B cell (primary cell): Measurements from ENCODE around the gene C19orf85. TPM values are rescaled to one million over a fixed set of nuclear protein-coding genes. Genes with fewer than 3 reads are reported as not detected.

ENCODE experiments used
- ATAC-seq: fragments of 200-7000 bp; cut with Tn5 transposase; one replicate; pipeline ENCODE4 v1.10.0; 2021; ENCODE audit warnings: low read depth, mild to moderate bottlenecking, moderate number of reproducible peaks, moderate library complexity
- CTCF ChIA-PET: fragments of 350-600 bp; sonication (Branson Sonifier 250); formaldehyde crosslinking; loops from one replicate; lab custom pipeline; 2021; ENCODE audit warnings: antibody characterized with exemption, inconsistent platforms; lab: Charles Lee
- POLR2A ChIA-PET: fragments of 350-600 bp; sonication (Branson Sonifier 250); formaldehyde crosslinking; loops from one replicate; lab custom pipeline; 2021; ENCODE audit warnings: antibody characterized with exemption; lab: Charles Lee
- DNase-seq: peaks from one replicate; pipeline ENCODE4 v3.0.0; 2013
- H2AFZ ChIP-seq: 2 replicates; pipeline ENCODE4 v1.6.1; 2012; ENCODE audit warnings: mild to moderate bottlenecking, low read depth, low read length; ENCODE audit not compliant: insufficient read depth, poor library complexity, severe bottlenecking
- H3K27ac ChIP-seq, 2 donors: 1 replicate in 1 of 2; 2 replicates in 1 of 2; pipeline ENCODE4 v1.5.1; 2012 to 2013; ENCODE audit warnings: low read length in 2 of 2, mild to moderate bottlenecking in 2 of 2, moderate library complexity in 1 of 2
- H3K27me3 ChIP-seq, 4 experiments: fragments of 200-600 bp in 1 of 4; sonication (generic) in 1 of 4; replicated peaks in 1 of 4; 1 replicate in 2 of 4; 2 replicates in 2 of 4; pipeline versions ENCODE4 v1.6.1 to v1.7.0; 2013 to 2016; ENCODE audit warnings: low read length in 3 of 4, mild to moderate bottlenecking in 2 of 4, mixed read lengths in 1 of 4, moderate library complexity in 1 of 4; ENCODE audit not compliant: insufficient read depth in 4 of 4, control insufficient read depth in 3 of 4; ENCODE audit errors: control extremely low read depth in 1 of 4
- H3K36me3 ChIP-seq, 2 experiments: replicated peaks in 1 of 2; 1 replicate in 1 of 2; 2 replicates in 1 of 2; pipeline versions ENCODE4 v1.6.1 to v1.7.1; 2013; ENCODE audit warnings: low read length in 1 of 2; ENCODE audit not compliant: insufficient read depth in 2 of 2, control insufficient read depth in 1 of 2; ENCODE audit errors: control extremely low read depth in 1 of 2, extremely low read depth in 1 of 2
- H3K4me1 ChIP-seq, 2 donors: fragments of 200-600 bp in 1 of 2; sonication (generic) in 1 of 2; 1 replicate in 1 of 2; 2 replicates in 1 of 2; pipeline versions ENCODE4 v1.5.1 to v1.6.1; 2013 to 2017; ENCODE audit warnings: low read length in 2 of 2; ENCODE audit not compliant: control insufficient read depth in 2 of 2, insufficient read depth in 2 of 2
- H3K4me2 ChIP-seq: replicated peaks from 2 replicates; pipeline ENCODE3; 2012; ENCODE audit warnings: mild to moderate bottlenecking, low read depth, low read length; ENCODE audit not compliant: poor library complexity, severe bottlenecking
- H3K4me3 ChIP-seq, 5 experiments: fragments of 200-600 bp in 1 of 5; sonication (generic) in 1 of 5; 1 replicate in 3 of 5; 2 replicates in 2 of 5; pipeline versions ENCODE4 v1.5.1 to v1.7.0; 2011 to 2016; ENCODE audit warnings: low read length in 4 of 5, mild to moderate bottlenecking in 4 of 5, low read depth in 2 of 5, control low read depth in 1 of 5, moderate library complexity in 1 of 5; ENCODE audit not compliant: insufficient read depth in 1 of 5; ENCODE audit errors: control extremely low read depth in 1 of 5, extremely low read depth in 1 of 5
- H3K79me2 ChIP-seq: fragments of 200-600 bp; sonication (generic); one replicate; pipeline ENCODE4 v1.6.0; 2016; ENCODE audit warnings: low read length; ENCODE audit not compliant: control insufficient read depth, insufficient read depth
- H3K9ac ChIP-seq: fragments of 200-600 bp; sonication (generic); 2 replicates; pipeline ENCODE4 v1.6.1; 2017; ENCODE audit warnings: mild to moderate bottlenecking, low read length, moderate library complexity
- H3K9me3 ChIP-seq, 3 donors: one replicate each; pipeline versions ENCODE4 v1.6.1 to v1.7.1; 2013; ENCODE audit warnings: low read length in 2 of 3; ENCODE audit not compliant: control insufficient read depth in 2 of 3, insufficient read depth in 1 of 3; ENCODE audit errors: control extremely low read depth in 1 of 3
- H4K20me1 ChIP-seq: 2 replicates; pipeline ENCODE4 v1.6.0; 2012; ENCODE audit warnings: mild to moderate bottlenecking, low read length; ENCODE audit not compliant: insufficient read depth, control insufficient read depth, poor library complexity, severe bottlenecking
- H3K27ac Mint-ChIP-seq: one replicate; pipeline ENCODE4 v1.8.0; 2021; ENCODE audit warnings: mixed read lengths
- H3K27me3 Mint-ChIP-seq: one replicate; pipeline ENCODE4 v1.8.0; 2021; ENCODE audit warnings: mixed read lengths
- H3K4me1 Mint-ChIP-seq: one replicate; pipeline ENCODE4 v1.8.0; 2021; ENCODE audit warnings: mixed read lengths
- H3K4me3 Mint-ChIP-seq: one replicate; pipeline ENCODE4 v1.8.0; 2021; ENCODE audit warnings: mixed read lengths
- H3K9me3 Mint-ChIP-seq: one replicate; pipeline ENCODE4 v1.8.0; 2022; ENCODE audit warnings: mixed read lengths; ENCODE audit not compliant: insufficient read depth
- EZH2 ChIP-seq: IDR thresholded peaks from 2 replicates; pipeline ENCODE4 v1.6.1; 2012; ENCODE audit warnings: borderline replicate concordance, low read depth, mild to moderate bottlenecking, moderate library complexity, low read length; ENCODE audit not compliant: insufficient read depth, poor library complexity, severe bottlenecking
- WGBS: methylation state at CpG from one replicate; pipeline ENCODE4 v1.1.5; 2013; ENCODE audit warnings: missing lambda C conversion rate; ENCODE audit not compliant: insufficient coverage; 5-methylcytosine and 5-hydroxymethylcytosine counted together
- intact Hi-C: fragments of 100-400 bp; cut with micrococcal nuclease; formaldehyde crosslinking; loops from one replicate; pipeline ENCODE4 v1.10.0; 2022
- polyA plus RNA-seq: library from polyadenylated mRNA; depleted of rRNA; stranded (reverse); fragments of >200 nt; gene quantifications from 2 replicates; pipeline ENCODE4 v1.2.3, GENCODE V29; 2012
- total RNA-seq, 2 donors: library from RNA; stranded (reverse); fragments of 120-200 nt in 1 of 2; gene quantifications; 1 replicate in 1 of 2; 2 replicates in 1 of 2; pipeline versions ENCODE4 v1.2.3 to v1.2.4, GENCODE V29; 2013 to 2022
- TF ChIP-seq, protein P1 (sequence below): fragments of 200-600 bp; IDR thresholded peaks from one replicate; pipeline ENCODE4 v1.8.0; 2022; ENCODE audit warnings: antibody characterized with exemption, mild to moderate bottlenecking

C19orf85 gene
- total and polyA plus RNA-seq, 2 donors (not counting 1 experiment from before 2014, with no cell fraction given) = not detected

DNA sequence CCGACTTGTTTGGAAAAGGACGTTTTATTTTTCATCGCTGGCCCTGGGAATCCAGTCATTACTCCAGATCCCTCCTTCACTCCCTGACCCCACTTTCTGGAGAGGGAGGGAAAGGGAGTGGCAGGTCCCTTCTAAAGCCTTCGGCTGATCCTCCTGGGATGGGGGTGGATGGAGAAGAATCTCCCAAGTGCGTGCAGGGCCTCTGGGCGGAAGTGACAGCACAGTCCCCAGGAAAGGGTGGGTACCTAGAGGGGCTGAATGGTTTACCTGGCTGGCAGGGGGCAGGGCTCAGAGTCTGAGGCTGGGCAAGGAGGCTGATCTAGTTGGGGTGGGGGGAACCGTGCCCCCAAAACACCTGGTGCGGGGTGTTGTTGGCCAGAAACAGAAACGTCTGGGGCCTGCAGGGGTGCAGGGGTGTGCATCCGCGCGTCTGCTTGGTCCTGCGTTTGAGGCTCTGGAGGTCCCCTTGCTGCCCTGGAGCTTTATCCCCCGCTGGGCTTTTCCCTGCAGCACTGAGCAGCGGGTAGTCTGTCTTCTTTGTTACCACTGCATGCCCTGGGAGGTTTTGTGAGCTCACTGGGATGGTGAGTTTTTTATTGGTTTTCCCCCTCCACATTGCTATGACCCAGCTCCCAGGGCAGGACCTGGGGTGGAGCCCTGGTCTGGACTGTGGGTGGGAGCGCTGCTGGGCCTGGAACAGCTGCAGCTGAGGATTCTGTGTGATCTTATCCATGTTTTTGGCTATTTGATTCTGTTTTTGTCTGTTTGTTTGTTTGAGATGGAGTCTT lies 8.9 kb upstream of the C19orf85 start:
- no peak overlapping the region for H3K9ac ChIP-seq
- H3K4me3 ChIP-seq = no peak overlapping the region
- no peaks in the 10 kb centered on the region for H3K27me3 ChIP-seq
- H3K4me2 ChIP-seq = no peak overlapping the region
- H2AFZ ChIP-seq = no peak overlapping the region
- ATAC-seq = no peak
- intact Hi-C loops = no loop called here
- H4K20me1 ChIP-seq = peaks cover 6% of the 10 kb centered on the region
- H3K4me1 ChIP-seq = peaks cover 15 to 21% of the 10 kb centered on the region in 2 donors
- DNase-seq = no peak
- H3K27ac ChIP-seq = no peak overlapping the region
- Mint-ChIP-seq H3K27ac (no peak overlapping the region), H3K4me1 (peaks cover 18% of the 10 kb centered on the region), H3K27me3 (no peaks in the 10 kb centered on the region), H3K4me3 (no peak overlapping the region), H3K9me3 (no peaks in the 10 kb centered on the region)
- H3K9me3 ChIP-seq = no peaks in the 10 kb centered on the region
- CTCF ChIA-PET = interaction anchor here (1.0 to 5.1 kb wide), 3 partner anchors 12 to 179 kb away, joined by 3 to 45 read pairs (median 11); partner anchors contain the start of gene ISOC2
- TF ChIP-seq EZH2 = no peak
- TF ChIP-seq, protein P1, sequence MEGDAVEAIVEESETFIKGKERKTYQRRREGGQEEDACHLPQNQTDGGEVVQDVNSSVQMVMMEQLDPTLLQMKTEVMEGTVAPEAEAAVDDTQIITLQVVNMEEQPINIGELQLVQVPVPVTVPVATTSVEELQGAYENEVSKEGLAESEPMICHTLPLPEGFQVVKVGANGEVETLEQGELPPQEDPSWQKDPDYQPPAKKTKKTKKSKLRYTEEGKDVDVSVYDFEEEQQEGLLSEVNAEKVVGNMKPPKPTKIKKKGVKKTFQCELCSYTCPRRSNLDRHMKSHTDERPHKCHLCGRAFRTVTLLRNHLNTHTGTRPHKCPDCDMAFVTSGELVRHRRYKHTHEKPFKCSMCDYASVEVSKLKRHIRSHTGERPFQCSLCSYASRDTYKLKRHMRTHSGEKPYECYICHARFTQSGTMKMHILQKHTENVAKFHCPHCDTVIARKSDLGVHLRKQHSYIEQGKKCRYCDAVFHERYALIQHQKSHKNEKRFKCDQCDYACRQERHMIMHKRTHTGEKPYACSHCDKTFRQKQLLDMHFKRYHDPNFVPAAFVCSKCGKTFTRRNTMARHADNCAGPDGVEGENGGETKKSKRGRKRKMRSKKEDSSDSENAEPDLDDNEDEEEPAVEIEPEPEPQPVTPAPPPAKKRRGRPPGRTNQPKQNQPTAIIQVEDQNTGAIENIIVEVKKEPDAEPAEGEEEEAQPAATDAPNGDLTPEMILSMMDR = no peak
- H3K36me3 ChIP-seq = no peaks in the 10 kb centered on the region
- WGBS = 89% methylated on average over 11 of the region's 16 CpGs
- POLR2A ChIA-PET = no interaction called here
- peaks cover 11% of the 10 kb centered on the region for H3K79me2 ChIP-seq

- no peak for DNase-seq
- CTCF ChIA-PET = no interaction called here
Measured at GRCh38 chr19:55472463-55472862, 7.9 kb upstream of the C19orf85 start.

More at GRCh38 chr19:55472463-55472862, 7.9 kb upstream of the C19orf85 start:
- Histone ChIP-seq H4K20me1 (no peaks in the 10 kb centered on the region), H3K4me1 (peaks cover 13 to 21% of the 10 kb centered on the region in 2 donors), H3K9ac (no peak overlapping the region), H3K4me2 (no peak overlapping the region), H3K36me3 (no peaks in the 10 kb centered on the region), H3K4me3 (no peak overlapping the region), H3K27ac (no peak overlapping the region), H3K9me3 (no peaks in the 10 kb centered on the region), H2AFZ (no peak overlapping the region), H3K27me3 (no peaks in the 10 kb centered on the region), H3K79me2 (peaks cover under 1% of the 10 kb centered on the region)
- H3K27me3 Mint-ChIP-seq = no peaks in the 10 kb centered on the region
- no peak overlapping the region for H3K27ac Mint-ChIP-seq
- POLR2A ChIA-PET = no interaction called here
- intact Hi-C loops = no loop called here
- TF ChIP-seq EZH2 = no peak
- TF ChIP-seq, protein P1 = no peak
- no peaks in the 10 kb centered on the region for H3K9me3 Mint-ChIP-seq
- H3K4me1 Mint-ChIP-seq = peaks cover 13% of the 10 kb centered on the region
- 85% methylated on average over 8 of the region's 8 CpGs for WGBS
- no peak for ATAC-seq
- H3K4me3 Mint-ChIP-seq = no peak overlapping the region
